GF-D8 (cell line): ENCODE measurements around the gene DNALI1.
"Not testable (repeated sequence)": the region's sequence is repeated elsewhere in the genome, so short reads cannot be mapped to it uniquely, and the experiment has no call there.

Experiments
- DNase-seq: peaks from one replicate; lab custom pipeline; 2025; lab: John Stamatoyannopoulos, UW

DNALI1 gene

GRCh38 chr1:37553927-37554808 is 2.6 kb upstream of the DNALI1 start, which contains the start of gene SNIP1:
Gene SNIP1, minus strand, starts transcription at chr1:37554293. Its CDS starts 64 bp downstream, at chr1:37554229.
- DNase-seq, result peak; percentile 76

DNA sequence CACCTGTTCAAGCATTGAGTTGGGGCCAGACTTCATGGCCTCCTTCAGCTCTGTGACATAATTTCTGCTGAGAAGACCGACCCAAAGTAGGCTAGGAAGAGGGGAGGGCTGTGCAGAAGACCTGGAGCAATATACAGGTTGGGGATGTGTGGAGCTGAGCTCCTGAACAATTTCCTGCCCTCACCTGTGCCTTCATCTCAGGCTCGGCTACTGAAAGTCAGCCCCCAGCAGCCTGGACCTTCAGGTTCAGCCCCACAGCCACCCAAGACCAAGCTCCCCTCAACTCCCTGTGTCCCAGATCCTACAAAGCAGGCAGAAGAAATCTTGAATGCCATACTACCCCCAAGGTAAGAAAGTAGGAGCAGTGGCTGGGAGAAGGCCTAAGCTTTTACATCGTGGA is 662 bp downstream of the DNALI1 start:
- no peak for DNase-seq

GRCh38 chr1:37558411-37558810 is 1.7 kb downstream of the DNALI1 start:
- DNase-seq, result no peak

DNA sequence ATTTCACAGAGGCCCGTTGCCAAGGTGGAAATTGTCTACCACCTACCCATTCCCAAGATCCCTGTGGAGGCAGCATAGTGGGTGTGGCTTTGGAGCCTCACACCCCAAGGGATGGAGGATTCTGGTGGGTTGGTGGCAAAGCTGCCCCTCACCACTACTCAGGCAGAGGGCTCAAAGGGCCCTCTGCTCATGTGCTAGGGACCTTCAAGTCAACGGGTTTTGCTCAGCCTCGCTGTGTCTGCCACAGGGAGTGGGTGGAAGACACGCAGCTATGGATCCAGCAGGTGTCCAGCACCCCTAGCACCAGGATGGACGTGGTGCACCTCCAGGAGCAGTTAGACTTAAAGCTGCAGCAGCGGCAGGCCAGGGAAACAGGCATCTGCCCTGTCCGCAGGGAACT is 2.3 kb downstream of the DNALI1 start:
- DNase-seq, result no peak

DNA sequence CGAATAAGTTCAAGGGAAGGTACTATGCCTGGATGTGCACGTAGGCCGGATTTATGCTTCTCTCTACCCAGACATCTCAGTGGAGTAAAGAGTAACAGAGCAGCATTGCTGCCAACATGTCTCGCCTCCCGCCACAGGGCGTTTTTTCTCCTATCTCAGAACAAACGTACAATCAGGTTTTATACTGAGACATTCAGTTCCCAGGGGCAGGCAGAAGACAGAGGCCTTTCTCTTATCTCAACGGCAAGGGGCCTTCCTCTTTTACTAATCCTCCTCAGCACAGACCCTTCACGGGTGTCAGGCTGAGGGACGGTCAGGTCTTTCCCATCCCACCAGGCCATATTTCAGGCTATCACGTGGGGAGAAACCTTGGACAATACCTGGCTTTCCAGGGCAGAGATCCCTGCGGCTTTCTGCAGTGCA is 3.2 kb downstream of the DNALI1 start:
- not testable (repeated sequence) for DNase-seq

- no peak for DNase-seq
These were observed 3.8 kb downstream of the DNALI1 start for GRCh38 chr1:37560401-37561132.

DNA sequence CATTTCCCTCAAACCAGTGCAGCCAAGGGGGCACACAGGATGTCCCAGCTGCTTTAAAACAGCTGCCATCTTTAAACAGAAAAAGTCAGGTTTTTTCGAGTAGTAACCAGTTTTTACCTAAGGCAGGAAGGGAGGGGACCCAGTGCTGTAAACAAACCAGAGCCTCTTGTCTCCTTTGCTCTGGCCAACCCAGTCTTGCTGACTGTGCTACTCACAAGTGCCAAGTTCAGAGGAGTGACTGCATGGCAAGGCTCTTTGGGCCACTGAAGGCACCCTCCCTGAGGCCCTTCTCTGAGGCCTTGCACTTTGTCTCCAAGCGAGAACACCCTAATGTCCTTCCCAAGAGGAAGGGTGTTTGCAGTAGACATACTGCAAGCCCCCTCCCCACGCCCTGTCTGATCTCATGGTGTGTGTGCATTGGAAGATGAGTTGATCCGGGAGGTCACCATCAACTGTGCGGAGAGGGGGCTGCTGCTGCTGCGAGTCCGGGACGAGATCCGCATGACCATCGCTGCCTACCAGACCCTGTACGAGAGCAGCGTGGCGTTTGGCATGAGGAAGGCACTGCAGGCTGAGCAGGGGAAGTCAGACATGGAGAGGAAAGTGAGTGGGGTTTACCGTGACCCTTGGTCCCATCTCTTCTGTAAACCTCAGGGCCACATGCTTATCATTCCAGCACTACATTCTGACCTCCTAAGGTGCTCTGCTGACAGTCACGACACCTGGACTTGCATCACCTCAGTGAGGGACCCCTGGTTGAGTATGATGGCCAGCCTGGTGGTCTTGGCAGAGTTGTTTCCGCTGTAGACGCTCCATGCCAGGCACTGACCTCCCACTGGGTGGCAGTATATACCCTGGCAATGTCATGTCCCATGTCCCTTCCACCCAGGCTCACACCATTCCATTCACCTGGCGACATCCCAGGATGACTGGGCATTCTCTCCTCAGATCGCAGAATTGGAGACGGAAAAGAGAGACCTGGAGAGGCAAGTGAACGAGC is 4.7 kb downstream of the DNALI1 start:
- no peak for DNase-seq

DNA sequence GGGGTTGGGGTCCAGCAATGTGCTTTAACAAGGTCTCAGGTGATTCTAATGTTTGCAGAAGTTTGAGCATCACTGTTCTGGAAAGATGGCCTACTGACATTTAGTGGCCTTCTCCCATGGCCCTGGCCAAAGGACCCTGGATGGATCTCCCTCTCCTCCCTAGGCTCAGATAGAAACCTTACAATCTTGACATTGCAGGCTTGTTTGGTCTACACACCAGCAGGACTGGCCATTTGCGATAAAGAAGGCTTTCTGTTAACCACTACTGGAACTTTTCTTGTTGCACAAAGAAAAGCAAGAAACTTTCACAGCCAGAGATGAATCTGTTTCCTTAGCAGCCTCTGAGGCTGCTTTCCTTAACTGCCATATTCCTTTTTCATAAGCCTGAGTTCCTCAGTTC is 6.2 kb downstream of the DNALI1 start:
- no peak for DNase-seq

DNA sequence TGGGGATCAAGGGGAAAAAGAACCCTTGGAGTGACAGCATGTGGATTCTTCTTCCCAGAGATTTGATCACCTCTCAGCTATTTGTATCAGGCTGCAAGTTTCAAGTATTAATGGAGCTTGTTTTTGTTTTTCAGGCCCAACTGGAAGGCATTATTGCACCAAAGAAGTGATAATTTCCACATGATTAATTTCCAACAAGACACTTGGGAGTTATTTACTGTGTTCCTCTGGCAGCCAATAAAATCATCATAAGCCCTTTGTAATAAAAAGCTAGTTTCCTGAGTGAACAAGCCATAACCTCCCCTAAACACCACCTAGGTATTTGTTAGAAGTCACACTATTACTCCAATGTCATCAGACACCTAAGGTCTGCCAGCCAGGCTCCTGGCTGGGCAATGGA is 8.2 kb downstream of the DNALI1 start:
- no peak for DNase-seq

- DNase-seq, result no peak
These were observed 10.3 kb downstream of the DNALI1 start for GRCh38 chr1:37567023-37567422.

GRCh38 chr1:37570528-37571334 is 14.0 kb downstream of the DNALI1 start:
- DNase-seq, result no peak

GRCh38 chr1:37574834-37575480 is 18.2 kb downstream of the DNALI1 start:
- DNase-seq, result no peak

GRCh38 chr1:37575692-37576091 is 19.0 kb downstream of the DNALI1 start:
- no peak for DNase-seq

- not testable (repeated sequence) for DNase-seq
These were observed 27.8 kb downstream of the DNALI1 start for GRCh38 chr1:37584544-37584943.

DNA sequence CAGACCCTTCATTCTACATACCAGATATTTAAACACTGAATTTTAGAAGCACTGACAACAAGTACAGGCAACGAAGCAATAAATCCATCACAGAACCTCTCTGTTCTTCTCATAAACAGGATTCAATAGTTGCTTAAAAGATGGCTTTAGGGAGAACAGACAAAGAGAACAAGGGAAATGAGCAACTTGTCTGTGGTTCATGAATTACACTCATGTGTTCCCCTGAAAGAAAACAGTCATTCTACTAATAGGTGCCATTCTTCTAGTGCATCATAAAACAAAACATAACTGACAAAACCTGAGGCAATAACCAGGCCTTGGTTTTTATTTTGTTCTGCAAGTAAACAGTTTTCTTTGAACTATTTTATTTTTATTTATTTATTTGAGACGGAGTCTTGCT is 32.2 kb downstream of the DNALI1 start:
- DNase-seq, result no peak

GRCh38 chr1:37593726-37594125 is 37.0 kb downstream of the DNALI1 start:
- DNase-seq, result no peak

DNA sequence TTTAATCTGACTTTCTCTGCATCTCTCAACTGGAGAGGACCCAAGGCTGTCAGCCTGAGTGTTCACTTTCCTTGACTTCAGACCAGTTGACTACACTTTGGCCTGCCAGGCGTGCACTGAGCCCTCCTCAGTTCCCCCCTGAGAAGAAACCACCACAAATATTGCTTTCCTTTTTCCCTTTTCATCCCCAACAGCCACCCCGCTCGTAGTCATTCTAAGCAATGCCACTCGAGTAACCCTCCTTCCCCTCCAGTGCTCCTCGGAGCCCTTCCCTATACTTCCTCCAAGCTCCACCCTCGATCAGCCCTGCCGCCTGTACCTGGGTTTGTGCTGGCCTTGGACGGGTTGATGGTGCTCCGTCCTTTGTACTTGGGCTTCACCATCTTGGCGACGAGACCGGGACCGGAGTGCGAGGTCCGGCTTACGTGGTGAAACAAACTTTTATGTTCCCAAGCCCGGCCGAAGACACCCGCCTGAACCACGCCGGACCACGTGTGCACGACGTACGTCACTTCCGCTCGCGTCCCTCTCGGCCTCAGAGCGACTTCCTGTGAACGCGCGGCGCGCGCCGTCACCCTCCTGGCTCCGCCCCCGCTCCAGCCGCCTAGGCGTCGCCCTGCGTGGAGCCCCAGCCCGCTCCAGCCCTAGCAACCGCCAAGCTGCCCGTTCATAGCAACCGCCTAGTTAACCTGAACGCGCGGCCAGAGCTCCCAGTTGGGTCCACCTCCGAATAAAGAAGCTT is 38.9 kb downstream of the DNALI1 start, which contains the start of gene GNL2:
TSS of gene GNL2 (minus strand) at position 498 of the 742 bp plus-strand sequence. CDS start at position 383, 115 bp downstream.
- DNase-seq, result peak; percentile 73

DNA sequence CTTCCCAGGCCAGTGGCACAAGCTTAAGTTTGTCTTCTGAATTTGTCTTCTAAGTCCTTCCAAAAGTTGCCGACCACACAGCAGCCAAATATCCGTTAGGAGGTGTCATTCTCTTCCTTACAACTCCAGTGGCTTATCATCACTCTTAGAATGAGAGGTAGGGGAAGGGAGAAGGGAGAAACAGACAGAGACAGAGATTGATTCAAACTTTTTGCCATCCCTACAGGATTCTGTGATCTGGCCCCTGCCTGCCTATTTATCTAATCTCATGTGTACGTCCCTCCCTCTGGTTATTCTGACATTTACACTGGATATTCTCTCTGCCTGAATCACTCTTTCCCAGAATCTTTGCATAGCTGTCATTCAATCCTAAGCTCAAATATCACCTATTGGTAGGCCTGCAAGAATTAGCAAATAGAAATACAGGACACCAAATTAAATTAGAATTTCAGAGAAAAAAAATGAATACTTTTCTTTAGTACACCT is 39.5 kb downstream of the DNALI1 start:
- DNase-seq, result no peak

DNA sequence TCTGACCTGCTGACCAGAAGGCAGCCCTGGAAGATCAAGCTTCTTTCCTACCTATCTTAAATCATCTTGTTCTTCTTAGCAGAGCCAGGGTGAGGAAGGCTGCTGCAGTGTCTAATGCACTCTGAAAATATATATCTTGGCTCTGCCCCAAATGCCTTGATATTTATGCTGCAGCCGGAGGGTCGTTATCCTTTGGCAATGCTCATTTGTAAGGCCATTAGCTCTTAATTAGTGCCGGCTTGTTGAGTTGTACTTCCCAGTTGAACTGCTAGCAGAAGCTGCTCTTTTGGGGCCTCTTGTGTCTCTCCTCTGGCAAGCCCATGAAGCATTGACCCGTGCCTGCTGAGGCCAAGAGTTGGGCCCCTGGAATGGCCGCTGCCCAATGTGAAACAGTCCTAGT is 43.2 kb downstream of the DNALI1 start:
- no peak for DNase-seq
